Fibroblast of skin of left biceps (primary cell): Measurements from ENCODE around the gene IFNLR1.

Experiments used
- DNase-seq, 2 experiments: peaks; one replicate each; pipeline ENCODE4 v3.0.0-alpha.2; 2013; ENCODE audit warnings: low read depth in 2 of 2

Gene IFNLR1

DNA sequence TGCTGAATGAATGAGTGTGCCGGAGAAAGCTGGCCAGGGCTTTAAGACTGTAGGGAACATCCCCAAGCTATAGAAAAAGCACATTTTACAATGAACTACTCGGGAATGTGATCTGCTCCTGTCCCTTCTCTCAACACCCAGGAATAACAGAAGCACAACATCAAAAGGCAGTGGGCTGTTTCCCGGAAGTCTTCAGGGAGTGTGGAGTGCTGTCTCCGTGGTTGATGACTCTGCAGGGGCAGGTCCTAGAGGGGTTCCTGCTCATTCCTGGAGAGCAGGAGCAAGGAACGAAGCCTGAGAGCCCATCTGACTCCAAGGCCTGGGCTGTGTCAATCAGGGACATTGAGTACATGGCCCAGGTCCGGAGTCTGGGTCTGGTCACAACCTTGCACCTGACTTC is 39.3 kb downstream of the IFNLR1 start:
- no peak for DNase-seq

DNA sequence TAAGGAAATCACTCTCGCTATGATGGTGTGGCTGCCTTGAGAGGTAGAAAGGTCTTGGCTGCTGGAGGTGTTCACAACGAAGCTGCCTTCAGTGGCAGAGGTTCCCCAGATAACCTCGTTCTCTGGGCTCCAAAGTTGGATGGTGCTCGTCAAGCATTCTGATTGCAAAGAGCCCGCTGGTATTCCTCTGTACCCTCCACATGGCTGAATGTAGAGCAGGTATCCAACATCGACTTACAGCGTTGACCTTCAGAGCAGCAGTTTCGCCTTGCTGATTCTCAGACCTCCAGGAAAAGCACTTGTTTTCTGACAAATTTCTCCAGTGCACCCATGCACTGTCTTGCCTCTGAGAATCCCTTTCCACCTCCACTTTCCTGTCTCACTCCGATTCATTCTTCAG is 39.9 kb downstream of the IFNLR1 start:
- DNase-seq: no peak

GRCh38 chr1:24142546-24143534 is 44.2 kb downstream of the IFNLR1 start, which contains the start of gene IL22RA1:
Gene IL22RA1 (minus strand): TSS chr1:24143140. CDS start chr1:24143082, 58 bp downstream.
- no peak for DNase-seq

DNA sequence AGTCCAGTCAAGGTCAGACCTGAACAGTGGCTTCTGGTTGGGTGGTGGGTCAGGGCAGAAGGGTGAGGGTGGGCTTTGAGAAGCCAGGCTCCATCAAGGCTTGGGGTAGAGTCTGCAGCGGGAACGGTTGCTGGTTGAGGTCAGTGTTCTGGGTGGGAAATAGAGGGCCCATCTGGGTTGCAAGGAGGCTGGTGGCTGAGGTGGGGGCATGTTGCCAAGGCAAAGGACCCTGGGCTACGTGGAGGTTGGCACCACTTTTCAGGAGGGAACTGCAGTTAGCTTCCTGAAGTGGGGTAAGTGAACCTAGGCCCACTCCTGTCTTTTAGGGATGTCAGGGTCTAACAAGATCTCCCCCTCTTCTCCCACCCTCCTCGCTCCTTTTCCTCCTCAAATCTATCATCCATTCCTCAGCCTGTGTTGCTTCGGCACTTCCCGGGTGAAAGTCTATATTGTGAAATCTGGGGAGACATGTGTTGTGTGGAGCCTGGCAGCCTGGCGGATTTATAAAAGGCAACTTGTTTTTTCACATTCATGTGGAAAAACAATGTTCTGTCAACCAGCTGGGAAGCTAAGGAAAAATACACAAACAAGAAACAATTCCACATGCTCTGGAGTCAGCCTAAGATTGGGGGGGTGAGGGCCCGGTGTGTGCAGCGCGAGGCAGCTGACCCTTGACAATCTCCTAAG is 45.6 kb downstream of the IFNLR1 start:
- no peak for DNase-seq

DNA sequence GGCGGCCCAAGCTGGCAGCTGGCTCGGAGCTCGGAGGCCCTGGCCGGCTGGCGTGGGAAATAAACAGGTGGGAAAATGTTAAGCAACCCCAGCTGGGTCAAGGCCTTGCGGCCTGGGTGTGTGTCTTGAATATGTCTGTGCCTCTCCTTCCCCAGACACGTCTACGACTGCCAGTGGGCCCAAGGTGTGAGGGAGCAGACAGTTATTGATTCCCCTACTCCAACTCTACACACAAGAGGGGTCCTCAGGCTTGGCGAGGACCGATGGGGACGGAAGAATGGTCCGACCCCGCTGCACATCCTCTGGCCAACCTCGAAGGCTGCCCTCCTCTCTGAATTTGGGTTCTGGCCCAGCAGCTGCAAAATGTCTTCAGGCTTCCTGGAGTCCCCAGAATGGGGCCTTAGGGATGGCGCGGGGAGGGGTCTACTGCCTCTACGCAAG is 46.3 kb downstream of the IFNLR1 start:
- no peak for DNase-seq

GRCh38 chr1:24139841-24140425 is 47.2 kb downstream of the IFNLR1 start:
- no peak for DNase-seq

GRCh38 chr1:24139222-24139489 is 47.9 kb downstream of the IFNLR1 start:
- DNase-seq: no peak

GRCh38 chr1:24138476-24139221 is 48.4 kb downstream of the IFNLR1 start:
- DNase-seq: no peak

GRCh38 chr1:24136956-24137539 is 50.0 kb downstream of the IFNLR1 start:
- DNase-seq: no peak

GRCh38 chr1:24134376-24134775 is 52.7 kb downstream of the IFNLR1 start:
- no peak for DNase-seq

GRCh38 chr1:24133819-24134218 is 53.3 kb downstream of the IFNLR1 start:
- no peak for DNase-seq

- no peak for DNase-seq
Measured at GRCh38 chr1:24130385-24130784, 56.7 kb downstream of the IFNLR1 start.

DNA sequence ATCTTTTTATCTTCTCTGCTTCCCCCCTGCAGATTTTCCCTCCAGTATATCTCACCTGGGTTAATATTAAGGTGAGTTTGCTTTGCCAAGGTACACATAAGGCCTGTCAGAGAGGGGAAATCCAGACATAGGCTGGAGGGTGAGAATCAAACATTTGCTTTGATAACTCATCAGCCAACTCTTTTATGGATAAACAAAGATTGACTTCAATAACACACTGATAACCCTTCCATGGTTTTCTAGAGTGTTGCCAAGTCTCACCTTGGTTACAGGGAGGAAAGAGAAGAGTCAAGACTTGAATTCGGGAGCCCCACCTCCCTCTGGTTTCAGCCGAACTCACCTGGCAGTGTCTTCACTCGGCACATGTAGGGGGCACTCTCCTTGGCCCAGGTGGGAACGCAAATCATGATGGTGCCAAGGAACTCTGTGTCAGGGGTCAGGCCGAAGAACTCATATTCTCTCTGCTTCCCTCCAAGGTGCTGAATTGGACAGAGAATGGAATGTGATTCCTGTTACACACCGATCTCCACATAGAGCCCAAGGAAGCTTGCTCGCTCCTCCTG is 59.2 kb downstream of the IFNLR1 start:
- DNase-seq: no peak

DNA sequence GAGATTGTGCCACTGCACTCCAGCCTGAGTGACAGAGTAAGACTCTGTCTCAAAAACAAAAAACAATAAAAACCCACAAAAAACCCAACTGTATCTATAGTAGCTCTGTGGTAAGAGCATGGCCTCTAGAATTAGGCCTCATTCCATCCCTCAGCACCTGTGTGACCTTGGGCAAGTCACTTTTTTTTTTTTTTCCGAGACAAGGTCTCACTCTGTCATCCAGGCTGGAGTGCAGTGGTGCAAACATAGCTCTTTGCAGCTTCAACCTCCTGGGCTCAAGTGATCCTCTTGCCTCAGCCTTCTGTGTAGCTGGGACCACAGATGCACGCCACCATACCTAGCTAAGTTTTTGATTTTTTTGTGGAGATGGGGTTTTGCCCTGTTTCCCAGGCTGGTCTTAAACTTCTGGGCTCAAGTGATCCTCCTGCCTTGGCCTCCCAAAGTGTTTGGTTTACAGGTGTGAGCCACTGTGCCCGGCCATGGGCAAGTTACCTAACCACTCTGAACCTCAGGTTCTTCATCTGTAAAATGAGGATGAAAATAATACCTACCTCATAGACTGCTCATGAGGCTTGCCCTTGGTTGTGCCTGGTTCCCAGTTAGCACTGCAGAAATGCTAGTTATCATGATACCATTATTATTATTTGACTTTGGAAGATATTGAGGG is 59.8 kb downstream of the IFNLR1 start:
- DNase-seq: no peak

GRCh38 chr1:24126672-24127023 is 60.4 kb downstream of the IFNLR1 start:
- DNase-seq: no peak

DNA sequence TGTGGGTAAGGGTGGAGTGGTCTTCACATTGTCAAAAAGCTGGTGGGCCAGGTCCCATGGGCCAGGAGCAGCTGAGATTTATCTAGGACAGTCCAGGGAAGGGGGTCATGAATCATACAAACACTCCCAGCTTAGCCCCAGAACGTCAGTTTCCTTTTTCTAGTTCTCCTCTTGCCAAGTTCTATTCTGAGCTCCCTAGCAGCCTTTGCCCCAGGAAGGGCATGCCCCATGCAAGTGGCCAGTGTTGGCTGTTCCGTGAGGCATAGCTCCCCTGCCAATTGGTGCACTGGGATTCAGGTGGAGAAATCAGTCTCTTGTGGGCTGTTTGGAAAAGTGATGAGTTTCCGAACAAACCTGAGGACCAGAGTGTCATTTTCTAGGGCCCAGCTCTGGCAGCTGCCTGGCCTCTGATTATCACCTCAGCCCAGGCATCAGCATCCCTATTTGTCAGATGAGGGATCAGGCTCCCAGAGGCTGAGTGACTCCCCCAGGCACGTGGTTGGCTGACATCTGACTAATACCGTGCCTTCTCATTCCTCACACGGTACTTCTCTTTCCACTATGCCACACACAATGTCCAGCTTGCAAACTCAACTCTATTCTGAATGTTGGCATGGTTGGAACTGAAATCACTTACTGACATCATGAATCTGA is 60.9 kb downstream of the IFNLR1 start:
- DNase-seq: no peak

GRCh38 chr1:24125456-24125855 is 61.6 kb downstream of the IFNLR1 start:
- DNase-seq: no peak

- no peak for DNase-seq
Measured at GRCh38 chr1:24124980-24125379, 62.1 kb downstream of the IFNLR1 start.

DNA sequence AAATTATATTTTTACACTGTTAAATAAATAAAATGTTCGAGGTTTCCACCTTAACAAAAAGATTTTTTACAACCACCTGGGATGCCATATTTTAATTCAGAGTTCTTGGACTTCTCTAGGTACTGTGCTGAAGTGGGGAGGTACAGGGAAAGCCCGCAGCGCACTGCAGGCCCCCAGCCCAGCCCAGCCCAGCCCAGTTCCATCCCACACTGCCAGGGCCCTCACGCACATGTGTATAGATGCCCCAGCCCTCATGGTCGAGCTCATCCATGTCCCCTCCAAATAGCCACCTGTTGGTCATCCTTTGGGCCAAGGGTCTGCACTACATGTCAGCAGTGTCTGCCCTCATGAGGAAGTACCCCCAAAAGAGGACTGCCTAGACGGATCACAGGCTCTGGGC is 63.5 kb downstream of the IFNLR1 start:
- DNase-seq: no peak

- no peak for DNase-seq
Measured at GRCh38 chr1:24122776-24123175, 64.3 kb downstream of the IFNLR1 start.
